Esophagus mucosa (tissue), 1 donor: ENCODE results near the gene CYB5R3. TPM values are rescaled to one million over a fixed set of nuclear protein-coding genes. Genes with fewer than 3 reads are reported as not detected.
"Not testable (repeated sequence)": the region's sequence is repeated elsewhere in the genome, so short reads cannot be mapped to it uniquely, and the experiment has no call there.

Experiments used
- ATAC-seq: fragments of 200-7000 bp; cut with Tn5 transposase; one replicate; pipeline ENCODE4 v1.9.1; 2020
- total RNA-seq: library from RNA; stranded (reverse); gene quantifications from one replicate; pipeline ENCODE4 v1.2.4, GENCODE V29; 2023
- donor health status: DM: yes; HTN: yes; CAD: no.

The CYB5R3 gene
- total RNA-seq, 1 donor from 2014 or later: 101 TPM

- no peak for ATAC-seq
Observed at GRCh38 chr22:42623301-42623751, 25.9 kb downstream of the CYB5R3 start.

GRCh38 chr22:42622061-42622710, 27.0 kb downstream of the CYB5R3 start:
- no peak for ATAC-seq

DNA sequence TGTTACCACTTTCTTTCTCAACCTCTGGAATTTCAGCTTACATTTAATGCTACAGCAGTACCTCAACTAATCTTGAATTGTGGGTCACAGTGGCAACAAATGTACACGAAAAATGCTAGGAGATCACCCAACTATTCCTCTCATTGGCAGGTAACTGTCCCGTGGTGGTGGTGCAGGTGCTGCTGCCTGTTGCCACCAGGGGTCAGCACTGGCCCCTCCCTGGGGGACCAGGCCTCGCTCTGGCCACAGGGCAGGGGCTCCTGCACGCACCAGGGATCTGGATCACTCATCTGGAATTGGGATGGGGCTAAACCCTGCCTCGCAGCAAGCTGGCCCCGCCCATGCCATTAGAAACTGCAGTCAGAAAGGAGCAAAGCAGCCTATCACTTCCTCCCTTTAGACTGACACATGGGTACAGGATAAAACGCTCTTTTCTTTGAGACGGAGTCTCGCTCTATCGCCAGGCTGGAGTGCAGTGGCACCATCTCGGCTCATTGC, 27.6 kb downstream of the CYB5R3 start:
- peak; percentile 62 for ATAC-seq

DNA sequence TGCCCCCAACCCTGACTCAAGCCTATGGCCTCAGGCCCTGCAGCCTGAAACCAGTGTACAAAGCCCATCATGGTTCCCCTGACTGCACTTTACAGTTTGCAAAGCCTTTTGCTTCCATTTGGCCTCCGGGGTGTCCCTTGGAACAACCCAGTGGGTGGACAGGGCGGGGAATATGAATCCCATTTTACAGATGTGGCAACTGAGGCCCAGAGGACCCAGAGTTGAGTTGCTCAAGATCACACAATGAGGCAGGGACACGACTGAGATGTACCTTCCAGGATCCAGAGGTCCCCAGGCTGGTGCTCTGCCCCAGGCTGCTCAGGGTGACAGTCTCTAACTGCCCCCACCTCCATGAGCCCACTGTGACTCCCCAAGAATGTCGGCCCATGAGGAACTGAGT, 29.1 kb downstream of the CYB5R3 start:
- ATAC-seq: no peak

- ATAC-seq: no peak
Observed at GRCh38 chr22:42619261-42620063, 29.7 kb downstream of the CYB5R3 start.

DNA sequence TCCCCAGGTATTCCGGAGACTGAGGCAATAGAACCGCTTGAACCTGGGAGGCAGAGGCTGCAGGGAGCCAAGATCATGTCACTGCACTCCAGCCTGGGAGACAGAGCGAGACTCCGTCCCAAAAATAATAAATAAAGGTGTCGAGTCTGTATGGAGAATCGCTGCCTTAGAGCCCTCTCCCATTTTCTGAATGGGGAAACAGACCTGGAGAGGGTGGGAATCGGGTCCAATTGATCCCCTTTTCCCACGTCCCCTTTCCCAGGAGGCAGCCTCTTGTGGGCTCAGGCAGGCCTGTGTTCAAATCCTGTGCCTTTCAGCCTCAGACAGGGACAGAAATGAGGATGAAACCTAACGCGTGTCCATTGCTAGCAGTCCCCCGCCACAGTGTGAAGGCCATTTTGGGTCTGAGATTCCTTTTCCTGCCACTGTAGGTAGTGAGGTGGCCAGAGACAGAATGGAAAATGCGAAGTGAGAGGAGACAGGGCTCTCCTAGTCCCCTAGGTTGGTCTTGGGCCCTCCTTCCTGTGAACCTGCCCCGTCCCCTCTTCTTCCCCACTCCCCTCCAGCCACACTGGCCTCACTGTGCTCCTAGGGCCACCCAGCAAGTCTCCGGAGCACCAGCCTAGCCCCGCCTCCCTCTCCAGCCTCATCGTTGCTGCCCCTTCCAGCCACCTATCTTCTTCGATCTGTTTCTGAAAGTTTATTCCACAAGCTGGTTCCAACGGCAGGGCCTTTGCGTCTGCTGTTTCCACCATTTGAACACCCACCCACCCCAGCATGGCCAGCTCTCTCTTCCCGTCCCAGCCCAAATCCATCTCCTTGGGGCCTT, 31.8 kb downstream of the CYB5R3 start:
- no peak for ATAC-seq

GRCh38 chr22:42615860-42616175, 33.4 kb downstream of the CYB5R3 start:
- peak; percentile 0 for ATAC-seq

GRCh38 chr22:42615092-42615859, 33.9 kb downstream of the CYB5R3 start:
- peak; percentile 73 for ATAC-seq

DNA sequence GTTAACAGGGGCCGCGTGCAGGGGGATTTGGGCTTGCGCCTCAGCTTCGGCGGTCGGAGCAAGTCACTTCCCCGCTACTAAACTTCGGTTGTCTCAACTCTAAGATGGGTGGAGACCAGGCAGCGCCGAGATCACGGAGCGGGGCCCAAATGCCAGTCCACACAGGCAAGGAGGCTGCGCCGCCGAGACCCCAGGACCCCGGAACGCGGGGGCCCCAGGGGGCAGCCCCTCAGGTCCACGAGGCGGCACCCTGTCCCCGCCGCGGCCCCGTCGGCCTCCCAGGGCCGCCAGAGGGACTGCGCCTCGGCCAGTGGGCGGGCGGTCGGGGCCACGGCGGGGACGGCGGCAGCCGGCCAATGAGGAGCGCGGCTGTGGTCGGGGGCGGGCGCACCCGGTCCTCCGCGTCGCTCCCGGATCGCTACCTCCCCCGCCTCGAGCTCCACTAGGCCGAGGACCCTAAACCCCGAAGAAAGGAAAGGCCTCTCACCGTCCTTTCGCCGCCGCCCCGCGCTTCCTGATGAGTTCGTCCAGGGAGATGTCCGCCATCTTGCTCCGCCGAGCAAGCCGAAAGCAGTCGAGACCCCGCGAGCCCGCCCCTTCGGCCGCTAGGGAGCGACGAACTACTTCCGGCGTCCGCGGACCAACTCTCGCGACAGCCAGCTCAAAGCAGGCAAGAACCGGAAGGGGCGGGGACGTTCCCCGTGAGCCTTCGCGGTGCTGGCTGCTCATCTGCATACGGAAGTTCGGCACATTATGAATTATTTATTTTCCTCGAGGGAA, 34.7 kb downstream of the CYB5R3 start, which contains the start of gene POLDIP3:
Gene POLDIP3 (minus strand): TSS at position 572 of the 780 bp plus-strand sequence. CDS start 26 bp downstream, at position 546.
- peak; percentile 88 for ATAC-seq

- ATAC-seq: no peak
Observed at GRCh38 chr22:42613872-42614301, 35.3 kb downstream of the CYB5R3 start.

DNA sequence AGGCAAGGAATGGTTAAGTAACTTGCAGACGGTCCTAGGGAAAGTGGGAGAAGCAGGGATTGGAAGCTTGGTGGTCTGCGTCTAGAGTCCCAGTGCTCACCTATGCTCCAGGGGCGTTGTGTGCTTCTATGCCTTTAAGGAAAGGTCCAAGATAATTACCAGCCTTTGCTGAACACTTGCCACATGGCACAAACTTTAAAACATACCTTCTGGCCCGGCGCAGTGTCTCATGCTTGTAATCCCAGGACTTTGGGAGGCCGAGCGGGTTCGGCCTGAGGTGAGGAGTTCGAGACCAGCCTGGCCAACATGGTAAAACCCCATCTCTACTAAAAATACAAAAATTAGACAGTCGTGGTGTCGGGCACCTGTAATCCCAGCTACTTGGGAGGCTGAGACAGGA, 36.9 kb downstream of the CYB5R3 start:
- no peak for ATAC-seq

DNA sequence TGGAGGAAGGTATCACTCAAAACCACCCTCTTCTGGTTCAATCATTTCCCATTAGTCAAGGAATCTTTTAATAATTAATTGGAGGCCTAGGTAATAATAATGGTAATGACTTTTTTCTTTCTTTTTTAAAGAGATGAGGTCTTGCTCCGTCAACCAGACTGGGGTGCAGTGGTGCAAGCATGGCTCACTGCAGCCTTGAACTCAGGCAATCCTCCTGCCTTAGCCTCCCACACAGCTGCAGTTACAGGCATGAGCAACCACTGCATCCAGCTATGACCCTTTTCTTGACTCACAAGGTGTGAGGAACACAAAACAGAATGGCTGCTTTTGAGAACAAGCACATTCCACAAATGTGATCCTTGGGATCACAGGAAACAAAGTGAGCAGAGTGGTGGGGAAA, 38.1 kb downstream of the CYB5R3 start:
- ATAC-seq: no peak

DNA sequence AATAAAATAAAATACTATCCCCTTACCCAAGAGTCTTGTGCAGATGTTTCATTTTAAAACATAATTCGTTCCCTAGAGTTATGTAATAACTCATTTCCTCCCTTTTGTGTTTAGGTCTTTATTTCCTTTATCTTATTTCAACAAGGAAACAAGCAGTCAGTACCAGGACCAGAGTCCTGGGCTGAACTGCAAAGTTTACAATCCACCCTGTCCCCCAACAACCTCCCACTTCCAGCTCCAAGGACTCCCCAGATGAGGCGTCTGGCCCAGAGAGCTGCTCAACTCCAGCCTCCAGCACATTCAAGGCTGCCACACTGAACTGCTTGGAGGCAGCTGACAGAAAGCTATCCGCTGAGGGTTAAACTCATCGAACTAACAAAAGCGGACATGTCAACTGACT, 39.0 kb downstream of the CYB5R3 start:
- no peak for ATAC-seq

GRCh38 chr22:42608823-42609361, 40.3 kb downstream of the CYB5R3 start:
- peak; percentile 65 for ATAC-seq

DNA sequence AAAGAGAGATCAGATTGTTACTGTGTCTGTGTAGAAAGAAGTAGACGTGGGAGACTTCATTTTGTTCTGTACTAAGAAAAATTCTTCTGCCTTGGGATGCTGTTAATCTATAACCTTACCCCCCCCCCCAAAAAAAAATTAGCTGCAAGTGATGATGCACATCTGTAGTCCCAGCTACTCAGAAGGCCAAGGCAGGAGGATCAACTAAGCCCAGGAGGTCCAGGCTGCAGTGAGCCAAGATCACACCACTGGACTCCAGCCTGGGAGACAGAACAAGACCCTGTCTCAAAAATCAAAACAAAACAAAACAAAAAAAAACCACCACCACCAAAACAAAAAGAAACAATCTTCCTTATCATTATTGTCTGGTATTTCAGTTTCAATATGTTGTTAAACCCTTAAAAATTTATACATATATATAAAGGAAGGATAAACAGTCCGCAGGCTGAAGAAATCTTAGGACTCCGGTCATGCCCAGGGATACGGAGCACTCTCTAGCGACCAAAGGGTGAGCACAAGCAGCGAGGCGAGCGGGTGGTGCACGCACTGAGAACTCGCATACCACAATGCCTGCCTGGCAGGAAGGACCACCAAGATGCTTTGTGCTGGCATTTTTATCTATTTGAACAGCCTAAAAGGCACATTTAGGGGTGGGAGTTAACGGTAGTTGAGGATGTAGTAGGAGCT, 40.9 kb downstream of the CYB5R3 start:
- ATAC-seq: no peak

DNA sequence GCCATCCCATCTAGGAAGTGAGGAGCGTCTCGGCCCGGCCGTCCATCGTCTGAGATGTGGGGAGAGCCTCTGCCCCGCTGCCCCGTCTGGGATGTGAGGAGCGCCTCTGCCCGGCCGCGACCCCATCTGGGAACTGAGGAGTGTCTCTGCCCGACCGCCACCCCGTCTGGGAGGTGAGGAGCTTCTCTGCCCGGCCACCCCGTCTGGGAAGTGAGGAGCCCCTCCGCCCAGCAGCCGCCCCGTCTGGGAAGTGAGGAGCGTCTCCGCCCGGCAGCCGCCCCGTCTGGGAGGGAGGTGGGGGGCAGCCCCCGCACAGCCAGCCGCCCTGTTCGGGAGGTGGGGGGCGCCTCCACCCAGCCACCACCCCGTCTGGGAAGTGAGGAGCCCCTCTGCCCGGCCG, 41.6 kb downstream of the CYB5R3 start:
- not testable (repeated sequence) for ATAC-seq

DNA sequence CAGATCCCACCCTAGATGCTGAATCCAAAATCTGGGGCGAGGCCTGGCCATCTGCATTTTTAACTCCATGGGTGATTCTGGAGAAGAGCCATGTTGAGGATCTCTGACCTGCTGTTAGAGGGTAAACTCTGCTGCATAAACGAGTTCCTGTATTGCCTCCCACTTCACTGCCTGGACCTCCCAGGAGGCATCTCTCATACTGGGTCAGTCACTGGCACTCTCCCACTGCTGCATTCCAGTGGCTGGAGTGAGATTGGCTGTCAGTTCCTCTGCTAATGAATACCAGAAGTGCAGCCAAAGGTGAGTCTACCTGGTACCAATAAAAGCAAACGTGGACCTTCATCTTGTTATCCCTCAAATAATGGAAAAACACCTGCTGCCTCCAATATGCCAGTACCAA, 44.8 kb downstream of the CYB5R3 start:
- no peak for ATAC-seq

- ATAC-seq: no peak
Observed at GRCh38 chr22:42603427-42603826, 45.8 kb downstream of the CYB5R3 start.

DNA sequence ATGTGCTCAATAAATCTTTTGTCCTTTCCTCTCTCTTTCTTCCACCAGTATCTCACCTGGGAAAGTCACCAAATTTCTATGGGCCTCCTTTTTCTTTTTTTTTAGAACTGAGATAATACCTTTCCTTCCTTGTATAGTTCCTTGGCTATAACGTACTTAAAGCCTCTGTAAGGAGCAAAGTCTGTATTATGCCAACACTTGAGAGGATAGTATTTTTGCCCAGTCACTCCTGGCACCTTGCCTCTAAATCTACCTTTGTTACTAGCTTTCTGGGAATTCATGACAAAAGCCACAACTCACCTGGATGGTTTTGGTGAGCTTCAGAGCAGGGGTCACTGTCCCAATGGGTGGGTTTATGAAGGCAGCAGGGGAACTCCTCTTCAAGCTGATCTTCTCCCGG, 46.7 kb downstream of the CYB5R3 start:
- no peak for ATAC-seq

DNA sequence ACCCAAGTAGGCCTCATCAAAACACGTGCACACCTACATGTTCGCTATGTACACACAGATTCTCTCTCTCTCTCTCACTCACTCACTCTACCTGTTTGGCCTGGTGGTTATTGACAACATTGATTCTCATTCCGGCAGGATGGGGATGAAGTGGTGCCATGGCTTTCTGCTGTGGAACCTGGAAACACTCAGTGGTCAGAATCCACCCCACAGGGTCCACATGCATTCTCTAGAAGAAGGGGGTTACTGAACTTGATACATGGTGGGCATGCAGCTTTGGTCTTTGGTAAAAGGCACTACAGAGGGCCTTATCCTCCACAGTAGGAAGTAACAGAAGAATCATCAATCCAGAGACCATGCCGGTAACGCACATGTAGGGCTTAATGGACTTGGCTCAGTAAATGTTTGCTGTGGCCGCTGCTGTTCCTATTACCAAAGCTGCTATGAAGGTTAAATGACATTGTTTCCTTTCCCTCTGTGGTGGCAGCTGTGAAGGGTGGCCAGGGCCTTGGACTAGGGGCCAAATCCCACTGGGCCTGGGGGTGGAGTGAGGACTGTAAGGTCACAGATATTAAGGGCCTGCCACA, 47.2 kb downstream of the CYB5R3 start:
- ATAC-seq: no peak
